ENCODE results near the gene PIANP.

GRCh38 chr12:6700646-6701051 is at the start of gene PIANP:
- no peak for TF ChIP-seq CTCF (IDR thresholded peaks at IDR 0.05 in 8 of 11, conservative IDR thresholded peaks at IDR 0.05 in 3 of 11)
- TF ChIP-seq POLR2A (IDR thresholded peaks at IDR 0.05) = no peak
- TF ChIP-seq POLR2AphosphoS5 (IDR thresholded peaks at IDR 0.05) = peak in 1 of 3 donors; percentile 48

Data from spleen (tissue), 7 donors.